A673 (cell line): Measurements from ENCODE around the gene CHAT. TPM values are rescaled to one million over a fixed set of nuclear protein-coding genes. Genes with fewer than 3 reads are reported as not detected.

Experiments used
- BruUV-seq: library from RNA; stranded (reverse); fragments of 400-500 nt; replicated peaks from 2 replicates; lab custom pipeline; 2021; lab: Mats Ljungman, UMichigan
- CTCF ChIA-PET: fragments of 300-600 bp; sonication (Branson Sonifier 250); formaldehyde crosslinking; loops from one replicate; lab custom pipeline; 2022; ENCODE audit warnings: antibody characterized with exemption; lab: Charles Lee
- POLR2A ChIA-PET: fragments of 300-600 bp; sonication (Branson Sonifier 250); formaldehyde crosslinking; loops from one replicate; lab custom pipeline; 2022; ENCODE audit warnings: antibody characterized with exemption; ENCODE audit not compliant: low non-redundant PET; lab: Charles Lee
- DNase-seq: peaks from one replicate; pipeline ENCODE4 v3.0.0-alpha.2; 2015; ENCODE audit warnings: low spot score
- H3K27ac ChIP-seq: fragments of 200-600 bp; sonication (generic); 2 replicates; pipeline ENCODE4 v1.5.1; 2016; ENCODE audit warnings: mixed run types, low read depth, mild to moderate bottlenecking, mixed read lengths, antibody characterized with exemption, low read length; ENCODE audit not compliant: poor library complexity, severe bottlenecking
- H3K27me3 ChIP-seq: fragments of 200-600 bp; sonication (generic); replicated peaks from 2 replicates; pipeline ENCODE4 v1.6.1; 2017; ENCODE audit warnings: mixed run types, low read depth, mild to moderate bottlenecking, mixed read lengths, antibody characterized with exemption, low read length; ENCODE audit not compliant: insufficient read depth, poor library complexity
- H3K36me3 ChIP-seq: fragments of 200-600 bp; sonication (generic); 2 replicates; pipeline ENCODE4 v1.6.1; 2016; ENCODE audit warnings: mixed run types, mild to moderate bottlenecking, mixed read lengths, antibody characterized with exemption, low read length; ENCODE audit not compliant: insufficient read depth, poor library complexity, severe bottlenecking
- H3K4me1 ChIP-seq: fragments of 200-600 bp; sonication (generic); 2 replicates; pipeline ENCODE4 v1.6.1; 2017; ENCODE audit warnings: mixed run types, mild to moderate bottlenecking, mixed read lengths, antibody characterized with exemption, low read length; ENCODE audit not compliant: insufficient read depth, poor library complexity, severe bottlenecking
- H3K4me3 ChIP-seq: fragments of 200-600 bp; sonication (generic); 2 replicates; pipeline ENCODE4 v1.5.1; 2016; ENCODE audit warnings: low read depth, mixed run types, mild to moderate bottlenecking, mixed read lengths, low read length; ENCODE audit not compliant: poor library complexity, severe bottlenecking
- H3K9me3 ChIP-seq: fragments of 200-600 bp; sonication (generic); 2 replicates; pipeline ENCODE4 v1.6.1; 2016; ENCODE audit warnings: mixed run types, low read depth, mild to moderate bottlenecking, mixed read lengths, antibody characterized with exemption, low read length; ENCODE audit not compliant: poor library complexity, severe bottlenecking
- EZH2 ChIP-seq: fragments of 200-600 bp; sonication (generic); IDR thresholded peaks from 2 replicates; pipeline ENCODE4 v1.6.1; 2017; ENCODE audit warnings: borderline replicate concordance, low read depth, mild to moderate bottlenecking, mixed read lengths, antibody characterized with exemption, low read length; ENCODE audit not compliant: poor library complexity, severe bottlenecking
- intact Hi-C: fragments of 100-400 bp; cut with micrococcal nuclease; formaldehyde crosslinking; loops from one replicate; pipeline ENCODE4 v1.10.0; 2022; ENCODE audit not compliant: unreplicated experiment
- total RNA-seq: library from RNA; stranded (reverse); gene quantifications from 2 replicates; pipeline ENCODE4 v1.2.3, GENCODE V29; 2021
- TF ChIP-seq, protein P1 (sequence below): fragments of 300-800, 200-600 bp; sonication (generic); conservative IDR thresholded peaks from 2 replicates; pipeline ENCODE4 v1.5.1; 2017; ENCODE audit warnings: low read depth, mild to moderate bottlenecking, antibody characterized with exemption, low read length, moderate library complexity, mixed read lengths

The CHAT gene
- total RNA-seq, 1 experiment from 2014 or later, result 0.56 TPM

DNA sequence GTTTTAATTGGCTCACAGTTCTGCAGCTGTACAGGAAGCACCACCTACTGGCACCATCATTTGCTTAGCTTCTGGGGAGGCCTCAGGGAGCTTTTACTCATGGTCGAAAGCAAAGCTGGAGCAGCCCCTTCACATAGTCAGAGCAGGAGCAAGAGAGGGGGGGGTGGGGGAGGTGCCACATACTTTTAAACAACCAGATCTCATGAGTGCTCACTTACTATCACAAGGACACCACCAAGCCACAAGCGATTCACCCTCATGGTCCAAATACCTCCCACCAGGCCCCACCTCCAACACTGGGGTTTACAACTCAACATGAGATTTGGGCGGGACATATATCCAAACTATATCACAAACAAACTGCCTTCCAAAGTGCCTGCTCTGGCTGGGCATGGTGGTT lies 35.4 kb upstream of the CHAT start:
- H3K27ac ChIP-seq, result no peak overlapping the region
- ChIA-PET POLR2A (no interaction called here), CTCF (no interaction called here)

DNA sequence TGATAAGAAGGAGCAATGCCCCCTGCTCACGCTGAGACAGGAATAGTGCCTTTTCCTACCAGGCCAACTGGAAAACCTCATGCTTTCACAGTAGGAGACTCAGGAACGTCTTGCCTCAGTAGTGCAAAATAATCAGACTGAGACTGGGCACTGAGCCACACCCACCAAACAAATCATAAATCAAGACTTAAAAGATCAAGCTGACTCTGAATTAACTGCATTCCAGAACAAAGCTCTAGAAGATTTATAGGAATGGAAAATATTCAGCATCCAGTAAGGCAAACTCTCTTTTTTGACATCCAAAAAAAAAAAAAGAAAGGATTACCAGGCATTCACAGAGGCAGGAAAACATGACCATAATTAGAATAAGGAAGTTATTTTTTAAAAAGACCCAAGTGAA lies 34.2 kb upstream of the CHAT start:
- Histone ChIP-seq H3K9me3 (no peaks in the 10 kb centered on the region), H3K4me3 (no peak overlapping the region), H3K4me1 (peaks cover 10% of the 10 kb centered on the region), H3K27me3 (no peaks in the 10 kb centered on the region), H3K27ac (no peak overlapping the region), H3K36me3 (no peaks in the 10 kb centered on the region)
- POLR2A ChIA-PET, result no interaction called here
- peak; percentile 38 for DNase-seq
- intact Hi-C loops, result no loop called here
- BruUV-seq, result no TSS peak
- CTCF ChIA-PET, result no interaction called here
- TF ChIP-seq EZH2, result no peak

More for the DNA sequence above, 35.4 kb upstream of the CHAT start:
- BruUV-seq, result no TSS peak
- DNase-seq, result no peak
- no peaks in the 10 kb centered on the region for H3K9me3 ChIP-seq
- TF ChIP-seq, protein P1, sequence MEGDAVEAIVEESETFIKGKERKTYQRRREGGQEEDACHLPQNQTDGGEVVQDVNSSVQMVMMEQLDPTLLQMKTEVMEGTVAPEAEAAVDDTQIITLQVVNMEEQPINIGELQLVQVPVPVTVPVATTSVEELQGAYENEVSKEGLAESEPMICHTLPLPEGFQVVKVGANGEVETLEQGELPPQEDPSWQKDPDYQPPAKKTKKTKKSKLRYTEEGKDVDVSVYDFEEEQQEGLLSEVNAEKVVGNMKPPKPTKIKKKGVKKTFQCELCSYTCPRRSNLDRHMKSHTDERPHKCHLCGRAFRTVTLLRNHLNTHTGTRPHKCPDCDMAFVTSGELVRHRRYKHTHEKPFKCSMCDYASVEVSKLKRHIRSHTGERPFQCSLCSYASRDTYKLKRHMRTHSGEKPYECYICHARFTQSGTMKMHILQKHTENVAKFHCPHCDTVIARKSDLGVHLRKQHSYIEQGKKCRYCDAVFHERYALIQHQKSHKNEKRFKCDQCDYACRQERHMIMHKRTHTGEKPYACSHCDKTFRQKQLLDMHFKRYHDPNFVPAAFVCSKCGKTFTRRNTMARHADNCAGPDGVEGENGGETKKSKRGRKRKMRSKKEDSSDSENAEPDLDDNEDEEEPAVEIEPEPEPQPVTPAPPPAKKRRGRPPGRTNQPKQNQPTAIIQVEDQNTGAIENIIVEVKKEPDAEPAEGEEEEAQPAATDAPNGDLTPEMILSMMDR, result no peak
- no peak for TF ChIP-seq EZH2
- no peaks in the 10 kb centered on the region for H3K27me3 ChIP-seq
- no peaks in the 10 kb centered on the region for H3K36me3 ChIP-seq
- peaks cover 10% of the 10 kb centered on the region for H3K4me1 ChIP-seq
- intact Hi-C loops, result no loop called here
- no peak overlapping the region for H3K4me3 ChIP-seq

DNA sequence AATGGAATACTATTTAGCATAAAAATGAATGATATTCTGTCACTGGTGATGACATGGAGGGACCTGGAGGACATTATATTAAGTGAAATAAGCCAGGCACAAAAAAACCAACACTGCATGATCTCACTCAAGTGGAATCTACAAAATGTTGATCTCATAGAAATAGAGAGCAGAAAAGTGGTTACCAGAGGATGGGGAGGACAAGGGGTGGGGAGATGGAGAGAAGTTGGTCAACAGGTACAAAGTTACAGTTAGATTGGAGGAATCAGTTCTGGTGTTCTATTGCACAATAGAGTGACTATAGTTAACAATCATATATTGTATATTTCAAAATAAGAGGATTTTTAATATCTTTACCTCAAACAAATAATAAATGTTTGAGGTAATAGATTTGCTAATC lies 28.4 kb upstream of the CHAT start:
- no TSS peak for BruUV-seq
- POLR2A ChIA-PET, result no interaction called here
- no peaks in the 10 kb centered on the region for H3K36me3 ChIP-seq
- no peaks in the 10 kb centered on the region for H3K4me1 ChIP-seq
- no peak for DNase-seq
- intact Hi-C loops, result no loop called here
- TF ChIP-seq, protein P1, result no peak
- TF ChIP-seq EZH2, result no peak
- H3K27ac ChIP-seq, result no peak overlapping the region
- CTCF ChIA-PET, result no interaction called here
- no peaks in the 10 kb centered on the region for H3K27me3 ChIP-seq
- no peaks in the 10 kb centered on the region for H3K9me3 ChIP-seq
- H3K4me3 ChIP-seq, result no peak overlapping the region

DNA sequence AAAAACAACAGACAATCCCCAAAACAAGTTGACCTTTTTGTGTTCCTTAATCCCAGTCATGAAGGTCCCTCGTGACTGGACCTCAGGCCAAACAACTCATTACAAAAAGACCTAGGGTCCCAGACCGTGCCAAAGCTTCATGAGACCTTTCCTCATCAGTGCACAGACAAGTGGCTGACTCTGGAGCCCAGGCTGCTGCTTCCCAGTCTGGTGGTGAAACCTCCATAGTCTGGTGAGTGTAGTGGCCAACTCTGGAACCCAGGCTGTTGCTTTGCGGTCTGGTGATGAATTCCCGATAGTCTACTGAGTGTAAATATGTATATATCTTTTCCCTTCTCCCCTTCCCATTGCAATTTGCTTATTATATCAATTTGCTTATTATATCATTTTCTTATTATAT lies 25.9 kb upstream of the CHAT start:
- DNase-seq, result no peak
- H3K4me3 ChIP-seq, result no peak overlapping the region
- H3K27ac ChIP-seq, result no peak overlapping the region
- no peaks in the 10 kb centered on the region for H3K27me3 ChIP-seq
- no TSS peak for BruUV-seq
- CTCF ChIA-PET, result no interaction called here
- H3K9me3 ChIP-seq, result no peaks in the 10 kb centered on the region
- no peaks in the 10 kb centered on the region for H3K4me1 ChIP-seq
- TF ChIP-seq, protein P1, result no peak
- TF ChIP-seq EZH2, result no peak
- H3K36me3 ChIP-seq, result no peaks in the 10 kb centered on the region
- intact Hi-C loops, result no loop called here
- POLR2A ChIA-PET, result no interaction called here
